GM12892 (cell line): ENCODE measurements around the gene ZNRF2.
"Not testable (repeated sequence)": the region's sequence is repeated elsewhere in the genome, so short reads cannot be mapped to it uniquely, and the experiment has no call there.

Experiments
- DNase-seq: peaks from one replicate; pipeline ENCODE4 v3.0.0; 2011; ENCODE audit not compliant: insufficient read length
- FAIRE-seq: peaks from 2 replicates; lab custom pipeline; 2011; peaks lifted over from hg19 to GRCh38; lab: Jason Lieb, UNC
- POLR2A ChIP-seq: IDR thresholded peaks from 2 replicates; pipeline ENCODE4 v1.6.1; 2011; ENCODE audit warnings: low read depth, low read length, control low read depth
- POLR2AphosphoS5 ChIP-seq: IDR thresholded peaks from 2 replicates; pipeline ENCODE4 v1.6.1; 2011; ENCODE audit warnings: low read depth, low read length, control low read depth
- TAF1 ChIP-seq: IDR thresholded peaks from 2 replicates; pipeline ENCODE4 v1.6.1; 2011; ENCODE audit warnings: low read depth, mild to moderate bottlenecking, control low read depth, low read length, borderline replicate concordance

The ZNRF2 gene

GRCh38 chr7:30281263-30281662 is 3.1 kb upstream of the ZNRF2 start:
- FAIRE-seq: peak; percentile 61
- DNase-seq: no peak
- TF ChIP-seq POLR2AphosphoS5 (no peak), TAF1 (no peak), POLR2A (no peak)

GRCh38 chr7:30281791-30282190 is 2.6 kb upstream of the ZNRF2 start:
- FAIRE-seq (no peak), DNase-seq (no peak)
- no peak for TF ChIP-seq POLR2A
- TF ChIP-seq POLR2AphosphoS5: no peak
- no peak for TF ChIP-seq TAF1

GRCh38 chr7:30282735-30283134 is 1.7 kb upstream of the ZNRF2 start:
- TF ChIP-seq POLR2AphosphoS5 (no peak), POLR2A (no peak), TAF1 (no peak)
- FAIRE-seq: no peak
- DNase-seq: no peak

DNA sequence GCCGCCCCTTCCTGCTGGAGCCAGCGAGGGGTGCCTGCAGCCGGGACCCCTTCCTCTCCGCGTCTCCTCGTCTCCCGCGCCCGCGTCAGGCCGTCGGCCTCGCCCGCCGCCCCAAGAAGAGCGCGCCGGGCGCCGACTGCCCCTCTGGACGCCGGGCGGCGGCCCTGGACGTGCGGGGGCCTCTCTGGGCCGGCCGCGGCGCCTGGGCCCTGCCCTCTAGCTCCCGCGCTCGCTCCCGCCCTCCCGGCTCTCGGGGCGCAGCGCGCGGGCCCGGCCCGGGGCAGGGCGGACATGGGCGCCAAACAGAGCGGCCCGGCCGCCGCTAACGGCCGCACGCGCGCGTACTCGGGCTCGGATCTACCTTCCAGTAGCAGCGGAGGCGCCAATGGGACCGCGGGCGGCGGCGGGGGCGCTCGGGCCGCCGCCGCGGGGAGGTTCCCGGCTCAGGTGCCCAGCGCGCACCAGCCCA is 704 bp downstream of the ZNRF2 start:
- DNase-seq: peak; percentile 19
- no peak for FAIRE-seq
- TF ChIP-seq POLR2AphosphoS5 (no peak), POLR2A (no peak), TAF1 (no peak)

DNA sequence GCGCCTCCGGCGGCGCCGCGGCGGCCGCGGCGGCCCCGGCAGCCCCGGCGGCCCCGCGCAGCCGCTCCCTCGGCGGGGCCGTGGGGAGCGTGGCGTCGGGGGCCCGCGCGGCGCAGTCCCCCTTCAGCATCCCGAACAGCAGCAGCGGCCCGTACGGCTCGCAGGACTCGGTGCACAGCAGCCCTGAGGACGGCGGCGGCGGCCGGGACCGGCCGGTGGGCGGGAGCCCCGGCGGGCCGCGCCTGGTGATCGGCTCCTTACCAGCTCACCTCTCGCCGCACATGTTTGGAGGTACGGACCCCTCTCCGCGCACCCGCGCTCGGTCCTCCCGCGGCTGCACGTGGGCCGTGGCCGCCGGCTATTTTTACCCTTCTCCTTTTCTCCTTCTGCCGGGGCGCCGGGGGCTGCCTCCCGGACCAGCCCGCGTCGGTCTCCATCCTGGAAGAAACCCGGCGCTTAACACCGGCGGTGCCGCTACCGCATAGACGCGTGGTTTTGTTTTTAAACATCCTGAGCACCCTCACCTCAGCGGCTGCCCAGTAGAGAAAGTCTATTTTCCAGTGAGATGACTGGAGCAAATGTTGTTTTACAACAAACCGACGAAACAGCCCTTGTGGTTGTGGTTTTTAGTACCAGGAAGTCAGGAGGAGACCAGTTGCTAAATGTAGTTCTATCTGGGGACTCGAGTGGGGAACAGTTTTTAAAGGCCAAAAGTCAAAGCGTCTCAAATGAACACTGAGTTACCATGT is 1.3 kb downstream of the ZNRF2 start:
- no peak for TF ChIP-seq POLR2AphosphoS5
- no peak for TF ChIP-seq TAF1
- TF ChIP-seq POLR2A: no peak
- FAIRE-seq (no peak), DNase-seq (no peak)

- DNase-seq: no peak
- TF ChIP-seq POLR2AphosphoS5: no peak
- FAIRE-seq: no peak
Measured at GRCh38 chr7:30286749-30287148, 2.4 kb downstream of the ZNRF2 start.

DNA sequence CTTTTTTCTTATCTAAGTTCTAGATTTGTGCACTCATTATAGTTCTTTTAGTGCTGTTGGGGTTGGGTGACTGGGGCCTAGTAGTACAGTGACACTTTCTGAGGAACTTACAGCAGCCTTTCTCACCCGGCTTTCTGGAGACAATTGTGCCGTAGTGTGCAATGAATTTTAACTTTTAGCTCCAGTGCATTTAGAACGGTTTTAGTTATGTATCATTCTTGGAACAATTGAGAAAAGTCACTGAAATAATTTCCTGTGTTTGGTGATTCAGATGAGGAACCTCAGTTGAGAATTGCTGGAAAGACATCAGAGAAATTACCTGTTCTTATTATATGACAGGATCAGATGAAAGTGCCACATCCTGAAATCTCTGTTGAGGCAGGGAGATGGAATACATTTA is 3.2 kb downstream of the ZNRF2 start:
- not testable (repeated sequence) for DNase-seq, FAIRE-seq

- not testable (repeated sequence) for DNase-seq, FAIRE-seq
Measured at GRCh38 chr7:30289634-30290033, 5.2 kb downstream of the ZNRF2 start.

DNA sequence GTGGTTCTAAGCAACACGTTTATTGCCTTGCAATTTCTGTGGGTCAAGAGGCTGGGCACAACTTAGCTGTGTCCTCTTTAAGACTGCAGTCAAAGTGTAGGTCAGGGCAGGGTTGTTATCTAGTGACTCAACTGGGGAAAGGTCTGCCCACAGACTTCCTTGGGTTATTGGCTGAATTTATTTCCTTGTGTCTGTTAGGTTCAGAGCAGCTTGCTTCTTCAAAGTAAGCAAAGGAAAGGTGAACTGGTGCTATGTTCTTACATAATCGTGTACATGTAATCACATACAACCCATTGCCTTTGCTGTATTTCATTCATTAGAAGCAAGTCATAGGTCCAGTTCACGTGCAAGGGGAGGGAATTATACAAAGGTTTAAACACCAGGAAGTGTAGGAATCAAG is 5.9 kb downstream of the ZNRF2 start:
- not testable (repeated sequence) for DNase-seq
- FAIRE-seq: peak; percentile 70

GRCh38 chr7:30292416-30293038 is 8.1 kb downstream of the ZNRF2 start:
- not testable (repeated sequence) for FAIRE-seq, DNase-seq

DNA sequence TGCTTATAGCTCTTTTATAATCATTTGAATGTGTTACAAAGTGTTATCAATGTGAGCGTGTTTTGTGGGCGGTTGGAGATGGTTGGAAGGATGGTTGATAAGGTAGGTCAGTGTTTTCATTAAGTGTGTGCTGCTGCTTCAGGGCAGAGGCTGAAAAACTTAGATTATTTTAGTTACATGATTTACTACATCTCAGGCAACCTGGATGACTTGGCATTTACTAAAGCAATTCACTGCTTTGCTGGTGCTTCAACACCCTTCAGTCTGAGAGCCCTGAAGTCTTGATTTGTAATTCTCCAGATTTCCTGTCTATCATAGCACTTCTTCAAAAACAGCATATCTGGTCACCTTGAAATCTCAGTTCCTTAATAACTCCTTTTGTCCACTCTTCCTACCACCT is 11.9 kb downstream of the ZNRF2 start:
- not testable (repeated sequence) for FAIRE-seq, DNase-seq

DNA sequence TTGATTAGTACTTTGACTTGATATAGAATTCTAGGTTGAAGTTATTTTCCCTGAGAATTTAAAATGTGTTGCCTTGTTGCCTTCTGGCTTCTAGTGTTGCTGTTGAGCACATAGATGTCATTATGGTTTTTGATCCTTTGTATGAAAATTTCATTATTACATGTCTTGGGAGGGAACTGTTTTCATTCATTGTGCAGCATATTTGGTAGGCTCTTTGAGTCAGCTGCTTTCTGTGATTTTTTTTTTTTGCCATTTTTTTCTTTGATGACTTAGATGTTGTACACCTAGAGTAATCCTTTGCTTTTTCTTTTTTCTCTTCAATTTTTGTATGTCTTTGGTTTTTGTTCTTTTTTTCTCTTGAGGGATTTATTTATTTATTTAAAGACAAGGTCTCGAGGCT is 13.1 kb downstream of the ZNRF2 start:
- not testable (repeated sequence) for DNase-seq, FAIRE-seq

DNA sequence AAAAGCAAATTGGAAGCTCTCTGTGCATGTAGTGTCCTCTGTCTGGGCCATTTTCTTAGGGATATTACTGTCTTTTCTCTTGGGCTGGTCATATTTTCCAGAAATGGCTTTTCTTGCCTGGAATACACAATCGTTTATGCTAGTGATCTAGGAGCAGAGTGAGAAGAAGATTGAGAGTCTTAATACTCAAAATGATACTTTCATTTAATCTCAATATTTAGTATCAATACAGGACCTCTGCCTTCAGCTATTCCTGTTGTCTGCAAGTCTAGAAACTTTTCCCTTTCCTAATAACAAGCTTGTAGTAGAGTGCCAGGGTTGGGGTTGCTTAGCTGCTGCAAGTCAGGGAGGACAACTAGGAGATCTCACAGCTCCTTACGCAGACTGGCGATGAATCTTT is 14.0 kb downstream of the ZNRF2 start:
- not testable (repeated sequence) for FAIRE-seq, DNase-seq

DNA sequence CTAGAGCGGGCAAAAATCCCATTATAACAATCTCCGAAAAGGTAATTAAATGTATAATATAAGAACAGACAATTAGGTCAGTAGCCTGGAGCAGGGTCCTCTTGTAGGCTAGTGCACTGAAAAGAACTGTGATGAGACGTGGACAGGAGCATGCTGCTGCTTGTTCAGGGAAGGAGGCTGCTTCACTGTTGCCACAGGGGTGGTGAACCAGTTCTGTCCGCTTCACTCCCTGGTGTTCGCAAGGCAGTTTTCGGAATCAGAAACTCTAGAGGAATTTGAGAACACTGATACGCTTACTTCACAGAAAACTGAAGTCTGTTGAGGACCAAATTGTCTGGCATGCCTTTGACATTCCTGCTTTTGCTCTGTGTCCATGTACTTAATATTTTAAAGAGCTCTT is 17.4 kb downstream of the ZNRF2 start:
- TF ChIP-seq POLR2AphosphoS5 (no peak), TAF1 (no peak), POLR2A (no peak)
- no peak for FAIRE-seq
- no peak for DNase-seq
